ENCODE measurements around the gene BHLHA9.

The BHLHA9 gene

GRCh38 chr17:1270210-1271029 is at the start of gene BHLHA9:
Gene BHLHA9 (plus strand): TSS chr17:1270444. CDS start chr17:1270564, 120 bp downstream.
- DNase-seq = no peak

GRCh38 chr17:1221209-1221608 is 49.0 kb upstream of the BHLHA9 start:
- DNase-seq = no peak

GRCh38 chr17:1222321-1222720 is 47.9 kb upstream of the BHLHA9 start:
- DNase-seq = no peak

GRCh38 chr17:1223662-1224061 is 46.6 kb upstream of the BHLHA9 start:
- DNase-seq = no peak

- no peak for DNase-seq
These were observed 45.9 kb upstream of the BHLHA9 start for GRCh38 chr17:1224330-1224729.

GRCh38 chr17:1226308-1226707 is 43.9 kb upstream of the BHLHA9 start:
- no peak for DNase-seq

- DNase-seq = no peak
These were observed 42.9 kb upstream of the BHLHA9 start for GRCh38 chr17:1227365-1227764.

- no peak for DNase-seq
These were observed 42.1 kb upstream of the BHLHA9 start for GRCh38 chr17:1227917-1228780.

GRCh38 chr17:1228781-1229348 is 41.4 kb upstream of the BHLHA9 start:
- DNase-seq = no peak

- DNase-seq = peak; percentile 35 to 40
These were observed 40.8 kb upstream of the BHLHA9 start for GRCh38 chr17:1229349-1229899.

- DNase-seq = no peak
These were observed 40.2 kb upstream of the BHLHA9 start for GRCh38 chr17:1229900-1230501.

GRCh38 chr17:1231456-1231855 is 38.8 kb upstream of the BHLHA9 start:
- no peak for DNase-seq

- no peak for DNase-seq
These were observed 37.9 kb upstream of the BHLHA9 start for GRCh38 chr17:1232331-1232730.

GRCh38 chr17:1232786-1233185 is 37.5 kb upstream of the BHLHA9 start:
- DNase-seq = no peak

- no peak for DNase-seq
These were observed 35.8 kb upstream of the BHLHA9 start for GRCh38 chr17:1234455-1234854.

- no peak for DNase-seq
These were observed 32.8 kb upstream of the BHLHA9 start for GRCh38 chr17:1237471-1237870.

- DNase-seq = no peak
These were observed 31.0 kb upstream of the BHLHA9 start for GRCh38 chr17:1239210-1239609.

GRCh38 chr17:1240426-1240825 is 29.8 kb upstream of the BHLHA9 start:
- peak in 1 of 2 experiments; percentile 14 for DNase-seq

GRCh38 chr17:1241929-1242328 is 28.3 kb upstream of the BHLHA9 start:
- DNase-seq = no peak

GRCh38 chr17:1244606-1245012 is 25.6 kb upstream of the BHLHA9 start:
- DNase-seq = no peak

- DNase-seq = no peak
These were observed 18.2 kb upstream of the BHLHA9 start for GRCh38 chr17:1251866-1252608.

- DNase-seq = no peak
These were observed 15.2 kb upstream of the BHLHA9 start for GRCh38 chr17:1255041-1255440.

All from stimulated activated CD4-positive, alpha-beta T cell treated with anti-CD3 and anti-CD28 coated beads, Interleukin-4, amount 100 ng/mL, for 4 hours (primary cell).